ENCODE results near the gene SST. TPM values are rescaled to one million over a fixed set of nuclear protein-coding genes. Genes with fewer than 3 reads are reported as not detected.
A peak's percentile ranks its signal among the peaks of the same experiment; 100 is the strongest.

SST gene
- total and polyA plus RNA-seq, 2 of the 13 experiments (the other 11 are each of a cell fraction or from before 2014, with no cell fraction given): not detected

GRCh38 chr3:187669675-187670504, at the start of gene SST (continued):
- TF ChIP-seq PRDM15 (CRISPR knock-in tag; IDR thresholded peaks at IDR 0.05): peak; percentile 67; the same call in 1 of the 2 replicates
- peak; percentile 80 for TF ChIP-seq KAT8 (CRISPR knock-in tag; IDR thresholded peaks at IDR 0.05)
- TF ChIP-seq EEA1 (CRISPR knock-in tag; IDR thresholded peaks at IDR 0.05; ENCODE audit: borderline replicate concordance): peak; percentile 97
- TF ChIP-seq TAF1 (CRISPR knock-in tag; IDR thresholded peaks at IDR 0.05): peak; percentile 66
- TF ChIP-seq CREB3 (CRISPR knock-in tag; IDR thresholded peaks at IDR 0.05): peak; percentile 96
- no peak for TF ChIP-seq ZZZ3 (CRISPR knock-in tag; IDR thresholded peaks at IDR 0.05; ENCODE audit: borderline replicate concordance)
- TF ChIP-seq JUN (CRISPR knock-in tag; IDR thresholded peaks at IDR 0.05): peak; percentile 62; the same call in 1 of the 2 replicates
- no peak for TF ChIP-seq SOX6 (IDR thresholded peaks at IDR 0.05)
- TF ChIP-seq SOX6 (CRISPR knock-in tag; IDR thresholded peaks at IDR 0.05): 0 out of 2 replicates have a peak, but pooled peaks have one; percentile 17
- peak; percentile 88 for TF ChIP-seq ELF3 (CRISPR knock-in tag; IDR thresholded peaks at IDR 0.05)
- no peak for TF ChIP-seq ZSCAN20 (CRISPR knock-in tag; IDR thresholded peaks at IDR 0.05; ENCODE audit: borderline replicate concordance)
- TF ChIP-seq KDM5A (IDR thresholded peaks at IDR 0.05; ENCODE audit: borderline replicate concordance, low read length): no peak
- TF ChIP-seq BRD4 (CRISPR knock-in tag; IDR thresholded peaks at IDR 0.05): no peak
- TF ChIP-seq, protein P1, sequence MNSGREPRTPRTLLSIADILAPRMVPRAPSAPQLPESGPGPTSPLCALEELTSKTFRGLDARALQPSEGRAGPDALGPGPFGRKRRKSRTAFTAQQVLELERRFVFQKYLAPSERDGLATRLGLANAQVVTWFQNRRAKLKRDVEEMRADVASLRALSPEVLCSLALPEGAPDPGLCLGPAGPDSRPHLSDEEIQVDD (CRISPR knock-in tag; IDR thresholded peaks at IDR 0.05; ENCODE audit: borderline replicate concordance): peak; percentile 81; the same call in 1 of the 2 replicates
- no peak for TF ChIP-seq NPAS2 (CRISPR knock-in tag; IDR thresholded peaks at IDR 0.05; ENCODE audit: borderline replicate concordance)
- TF ChIP-seq LCORL (IDR thresholded peaks at IDR 0.05): no peak
- no peak for TF ChIP-seq LCORL (CRISPR knock-in tag; IDR thresholded peaks at IDR 0.05)
- peak; percentile 81; the same call in 1 of the 2 replicates for TF ChIP-seq ZNF503 (CRISPR knock-in tag; IDR thresholded peaks at IDR 0.05)
- no peak for TF ChIP-seq TRIM24 (CRISPR knock-in tag; IDR thresholded peaks at IDR 0.05)
- TF ChIP-seq ONECUT2 (CRISPR knock-in tag; IDR thresholded peaks at IDR 0.05): peak; percentile 80; the same call in 1 of the 2 replicates
- no peak for TF ChIP-seq IKZF1 (IDR thresholded peaks at IDR 0.05)
- peak; percentile 88; the same call in 1 of the 2 replicates for TF ChIP-seq RARG (CRISPR knock-in tag; IDR thresholded peaks at IDR 0.05; ENCODE audit: low read depth)
- TF ChIP-seq NCOA5 (CRISPR knock-in tag; IDR thresholded peaks at IDR 0.05): 0 out of 2 replicates have a peak, but pooled peaks have one; percentile 42
- TF ChIP-seq SALL1 (CRISPR knock-in tag; IDR thresholded peaks at IDR 0.05): peak; percentile 99

All from HepG2 (cell line).